SH-SY5Y (cell line): ENCODE data around the gene MYMK.

Experiments used
- GATA2 ChIP-seq: IDR thresholded peaks from 2 replicates; pipeline ENCODE4 v1.6.1; 2011; ENCODE audit warnings: mild to moderate bottlenecking, low read depth, low read length
- GATA3 ChIP-seq: IDR thresholded peaks from 2 replicates; pipeline ENCODE4 v1.6.1; 2011; ENCODE audit warnings: low read depth, mild to moderate bottlenecking, low read length, moderate library complexity

MYMK gene, protein sequence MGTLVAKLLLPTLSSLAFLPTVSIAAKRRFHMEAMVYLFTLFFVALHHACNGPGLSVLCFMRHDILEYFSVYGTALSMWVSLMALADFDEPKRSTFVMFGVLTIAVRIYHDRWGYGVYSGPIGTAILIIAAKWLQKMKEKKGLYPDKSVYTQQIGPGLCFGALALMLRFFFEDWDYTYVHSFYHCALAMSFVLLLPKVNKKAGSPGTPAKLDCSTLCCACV

DNA sequence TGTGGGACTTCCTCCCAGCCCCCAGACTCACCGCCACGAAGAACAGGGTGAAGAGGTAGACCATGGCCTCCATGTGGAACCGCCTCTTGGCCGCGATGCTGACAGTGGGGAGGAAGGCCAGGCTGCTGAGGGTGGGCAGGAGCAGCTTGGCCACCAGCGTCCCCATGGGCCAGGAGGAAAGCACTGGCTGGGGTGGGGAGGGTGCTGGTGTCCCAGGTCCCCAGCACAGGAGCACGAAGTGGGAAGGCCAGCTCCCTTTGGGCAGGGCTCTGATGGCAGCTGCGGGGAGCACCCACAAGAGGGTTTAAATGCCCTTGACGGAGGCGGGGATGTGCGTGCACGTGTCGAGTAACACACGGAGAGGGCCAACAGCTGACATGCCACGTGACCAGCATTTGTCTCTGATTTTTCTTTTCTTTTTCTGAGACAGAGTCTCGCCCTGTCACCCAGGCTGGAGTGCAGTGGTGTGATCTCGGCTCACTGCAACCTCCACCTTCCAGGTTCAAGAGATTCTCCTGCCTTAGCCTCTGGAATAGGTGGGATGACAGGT, at the start of gene MYMK:
Gene MYMK (minus strand): TSS at position 281 of the 550 bp plus-strand sequence. CDS start 115 bp downstream, at position 166.
- TF ChIP-seq GATA2, result no peak
- TF ChIP-seq GATA3, result no peak

GRCh38 chr9:133573791-133574515, 49.2 kb upstream of the MYMK start:
- TF ChIP-seq GATA2 (no peak), GATA3 (no peak)

DNA sequence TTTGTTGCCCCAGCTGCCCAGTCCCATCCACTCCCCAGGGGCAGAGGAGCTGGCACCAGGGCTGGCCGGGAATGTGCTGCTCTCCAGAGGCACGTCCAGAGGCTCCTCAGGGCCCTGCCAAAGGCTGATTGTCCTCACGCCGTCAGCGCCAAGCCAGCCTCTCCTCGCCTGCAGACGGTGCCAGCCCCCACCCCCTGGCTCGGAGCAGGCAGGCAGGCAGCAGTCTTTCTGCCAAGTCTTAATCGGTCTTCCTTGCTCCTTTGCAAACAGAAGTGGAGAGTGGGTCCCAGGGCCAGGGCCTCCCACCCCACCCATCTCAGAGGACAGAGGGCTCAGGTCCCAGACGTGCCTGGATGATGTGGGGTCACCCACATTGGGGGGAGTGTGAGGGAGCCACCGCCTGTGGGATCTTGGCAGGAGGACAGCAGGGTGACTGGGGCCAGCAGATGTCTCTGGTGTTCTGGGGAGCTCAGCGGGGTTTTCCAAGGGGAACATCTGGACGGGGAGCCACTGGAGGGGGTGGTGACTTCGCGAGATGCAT, 48.1 kb upstream of the MYMK start:
- TF ChIP-seq GATA2 (no peak), GATA3 (no peak)

DNA sequence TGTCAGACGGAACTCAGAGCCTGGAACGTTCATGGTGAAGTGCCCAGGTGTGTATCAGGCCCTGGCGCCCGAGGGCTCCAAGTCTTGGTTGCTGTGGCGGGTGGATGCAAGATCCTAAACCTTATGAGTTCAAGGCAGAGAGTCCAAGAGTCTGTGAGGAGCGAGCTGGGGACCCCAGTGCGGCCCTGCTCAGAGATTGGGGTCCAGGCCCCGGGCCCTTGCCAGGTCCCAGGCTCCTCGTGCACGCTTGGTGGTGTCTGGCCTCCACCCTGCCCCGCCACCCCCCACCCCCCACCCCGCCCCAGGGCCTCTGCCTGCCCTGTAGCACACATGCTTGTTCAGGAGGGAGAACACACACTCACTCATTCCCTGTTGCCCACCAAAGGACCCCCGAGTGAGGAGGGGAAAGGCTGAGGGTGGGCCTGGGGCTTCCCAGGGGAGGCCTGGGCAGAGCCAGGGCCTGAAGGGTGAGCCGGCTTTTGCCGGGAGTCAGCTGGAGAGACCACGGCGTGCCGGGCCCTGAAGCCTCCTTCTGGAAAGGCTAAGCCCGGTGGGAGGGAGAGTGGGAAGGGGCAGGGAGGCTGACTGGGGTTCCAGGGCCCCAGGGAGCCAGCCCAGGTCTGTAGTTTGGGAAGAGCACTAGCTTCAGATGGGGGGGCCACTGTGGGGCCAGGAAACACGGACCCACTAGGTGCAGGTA, 47.3 kb upstream of the MYMK start:
- TF ChIP-seq GATA2, result no peak
- no peak for TF ChIP-seq GATA3

- no peak for TF ChIP-seq GATA3
- TF ChIP-seq GATA2, result no peak
Measured at GRCh38 chr9:133571391-133571890, 46.7 kb upstream of the MYMK start.

GRCh38 chr9:133570691-133571080, 45.9 kb upstream of the MYMK start:
- TF ChIP-seq GATA3 (no peak), GATA2 (no peak)

GRCh38 chr9:133569891-133570690, 45.3 kb upstream of the MYMK start:
- TF ChIP-seq GATA3 (no peak), GATA2 (no peak)

DNA sequence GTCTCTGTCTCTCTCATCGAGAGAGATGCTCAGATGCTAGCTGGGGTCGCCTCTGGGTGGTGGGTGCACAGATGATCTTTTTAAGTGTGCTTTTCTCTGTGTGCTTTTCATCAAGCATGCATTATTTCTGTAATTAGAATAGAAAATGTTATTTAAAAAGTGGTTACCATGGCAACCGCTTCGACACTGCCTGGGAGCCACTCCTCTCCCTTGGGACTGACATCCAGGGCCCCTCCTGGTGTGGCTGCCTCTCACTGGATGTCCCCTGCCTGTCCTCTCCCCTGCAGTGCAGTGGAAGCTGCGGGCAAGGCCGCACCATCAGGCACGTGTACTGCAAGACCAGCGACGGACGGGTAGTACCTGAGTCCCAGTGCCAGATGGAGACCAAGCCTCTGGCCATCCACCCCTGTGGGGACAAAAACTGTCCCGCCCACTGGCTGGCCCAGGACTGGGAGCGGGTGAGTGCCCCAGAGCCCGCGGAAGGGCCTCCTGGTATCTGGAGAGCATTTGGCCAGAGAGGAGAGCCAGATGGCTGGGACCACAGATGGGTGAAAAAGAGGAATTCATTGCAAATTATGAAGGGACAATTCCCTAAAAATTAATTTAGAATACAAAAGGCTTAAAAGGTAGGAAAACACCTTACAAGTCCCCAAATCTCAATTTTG, 44.5 kb upstream of the MYMK start:
- TF ChIP-seq GATA2 (no peak; the same call in 1 of the 2 replicates), GATA3 (no peak)

- TF ChIP-seq GATA2 (no peak), GATA3 (no peak)
Measured at GRCh38 chr9:133568186-133568585, 43.4 kb upstream of the MYMK start.

GRCh38 chr9:133566817-133567216, 42.1 kb upstream of the MYMK start:
- TF ChIP-seq GATA2, result no peak
- no peak for TF ChIP-seq GATA3

- TF ChIP-seq GATA3 (no peak), GATA2 (no peak)
Measured at GRCh38 chr9:133566382-133566781, 41.6 kb upstream of the MYMK start.

GRCh38 chr9:133564451-133565116, 39.8 kb upstream of the MYMK start:
- TF ChIP-seq GATA3, result no peak
- TF ChIP-seq GATA2, result no peak
